ENCODE data around the gene NPLOC4.

NPLOC4 gene

DNA sequence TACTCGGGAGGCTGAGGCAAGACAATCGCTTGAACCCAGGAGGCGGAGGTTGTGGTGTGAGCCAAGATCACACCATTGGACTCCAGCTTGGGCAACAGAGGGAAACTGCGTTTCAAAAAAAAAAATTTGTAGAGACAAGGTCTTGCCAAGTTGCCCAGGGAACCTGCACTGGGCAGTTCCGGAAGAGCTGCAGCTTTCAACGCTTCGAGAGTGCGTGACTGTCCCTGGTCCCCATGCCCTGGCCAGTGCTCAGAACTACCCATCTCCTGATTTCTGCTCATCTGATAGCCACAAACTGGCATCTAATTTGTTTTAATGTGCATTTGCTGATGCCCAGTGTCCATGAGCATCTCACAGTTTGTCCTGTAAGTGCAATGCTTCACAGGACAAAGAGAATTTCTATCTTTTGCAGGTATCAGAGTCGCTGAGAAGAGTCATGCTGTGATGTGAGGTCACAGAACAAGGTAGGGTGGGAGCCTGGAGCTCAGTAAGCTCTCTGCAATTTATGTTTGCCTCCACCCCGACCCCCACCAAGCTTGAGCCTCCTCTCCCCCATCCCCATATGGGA is 128.2 kb downstream of the NPLOC4 start:
- no peak for DNase-seq (ENCODE audit: low read depth in 2 of 2)

All from stimulated activated CD4-positive, alpha-beta T cell treated with anti-CD3 and anti-CD28 coated beads, Interleukin-15, amount 100 ng/mL, for 48 hours (primary cell).